Measurements from ENCODE around the gene BRI3BP.
"Not testable (repeated sequence)": the region's sequence is repeated elsewhere in the genome, so short reads cannot be mapped to it uniquely, and the experiment has no call there.

The BRI3BP gene

DNA sequence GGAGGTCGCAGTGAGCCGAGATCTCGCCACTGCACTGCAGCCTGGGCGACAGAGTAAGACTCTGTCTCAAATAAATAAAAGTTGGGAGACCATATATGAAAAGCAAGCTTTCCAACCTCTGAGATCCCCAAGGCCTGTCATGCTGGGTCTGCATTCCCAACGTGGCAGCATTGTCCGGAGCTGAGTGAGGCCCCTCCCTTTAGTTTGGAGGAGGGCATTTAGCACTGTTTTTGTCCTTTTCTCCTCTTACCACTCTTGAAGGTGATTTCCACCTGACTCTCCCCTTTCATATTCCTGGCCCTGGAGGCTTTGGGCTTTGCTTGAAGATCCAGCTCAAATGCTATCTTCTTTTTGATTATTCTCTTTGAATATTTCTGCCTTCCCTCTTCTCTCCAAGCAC, 74.9 kb downstream of the BRI3BP start:
- no peak for DNase-seq (ENCODE audit: low spot score)

GRCh38 chr12:125069616-125070015, 76.2 kb downstream of the BRI3BP start:
- DNase-seq (ENCODE audit: low spot score): no peak

- no peak for DNase-seq (ENCODE audit: low spot score)
Observed at GRCh38 chr12:125070112-125070511, 76.7 kb downstream of the BRI3BP start.

DNA sequence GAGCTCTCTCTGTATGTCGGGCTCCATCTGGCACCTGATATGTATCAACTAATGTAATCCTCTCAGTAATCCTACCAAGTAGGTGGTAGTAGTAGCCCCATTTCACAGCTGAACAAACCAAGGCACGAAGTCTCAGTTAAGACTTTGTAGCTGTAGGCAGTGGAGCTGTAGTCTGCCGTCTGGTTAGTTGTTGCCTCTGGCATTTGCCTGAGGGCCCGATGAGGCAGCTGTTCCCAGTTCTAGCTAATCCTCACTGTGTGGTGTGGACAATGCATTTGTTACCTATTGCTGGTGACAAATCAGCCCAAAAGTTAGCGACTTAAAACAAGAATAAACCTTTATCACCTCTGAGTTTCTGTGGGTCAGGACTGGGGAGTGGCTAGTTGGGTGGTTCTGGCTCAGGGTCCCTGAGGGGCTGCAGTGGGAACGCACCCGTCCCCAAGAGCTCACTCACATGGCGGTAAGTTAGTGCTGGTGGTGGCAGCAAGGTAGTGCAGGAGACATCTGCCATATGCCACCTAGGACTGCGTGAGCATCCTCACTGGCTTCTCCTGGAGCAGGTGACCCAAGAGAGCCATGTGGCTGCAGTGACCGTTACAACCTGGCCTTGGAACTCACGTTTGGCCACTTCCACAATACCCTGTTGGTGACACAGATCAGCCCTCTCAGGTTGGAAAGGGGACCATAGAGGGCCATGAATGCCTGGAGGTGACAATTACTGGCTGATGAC, 77.4 kb downstream of the BRI3BP start:
- no peak for DNase-seq (ENCODE audit: low spot score)

GRCh38 chr12:125071456-125071855, 78.0 kb downstream of the BRI3BP start:
- no peak for DNase-seq (ENCODE audit: low spot score)

DNA sequence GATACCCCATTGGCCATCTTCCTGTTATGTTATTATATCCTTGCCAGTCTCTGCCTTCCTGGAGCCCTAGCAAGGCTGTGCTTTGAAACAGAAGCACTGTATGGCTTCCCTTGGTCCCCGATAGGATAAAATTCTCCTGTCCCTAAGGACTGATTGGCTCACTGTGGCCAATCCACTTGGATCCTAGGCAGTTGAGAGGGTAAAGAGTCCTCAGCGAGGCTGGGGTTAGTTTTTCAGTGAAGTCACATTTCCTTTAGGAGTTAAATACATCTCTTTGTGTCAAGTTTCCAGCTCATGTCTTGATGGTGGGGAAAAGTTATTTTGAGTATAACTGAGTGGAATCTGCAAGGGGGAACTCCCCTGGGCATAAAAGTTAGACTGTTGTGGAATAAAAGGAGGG, 79.1 kb downstream of the BRI3BP start:
- no peak for DNase-seq (ENCODE audit: low spot score)

DNA sequence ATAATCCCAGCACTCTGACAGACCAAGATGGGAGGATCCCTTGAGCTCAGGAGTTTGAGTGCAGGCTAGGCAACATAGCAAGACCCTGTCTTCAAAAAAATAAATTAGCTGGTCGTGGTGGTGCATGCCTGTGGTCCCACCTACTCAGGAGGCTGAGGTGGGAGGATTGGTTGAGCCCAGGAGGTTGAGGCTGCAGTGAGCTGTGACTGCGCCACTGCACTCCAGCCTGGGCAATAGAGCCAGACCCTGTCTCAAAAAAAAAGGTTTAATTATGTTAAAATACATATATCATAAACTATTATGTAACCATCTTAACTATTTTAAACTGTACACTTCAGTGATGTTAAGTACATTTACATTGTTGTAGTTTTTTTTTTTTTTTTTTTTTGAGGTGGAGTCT, 80.8 kb downstream of the BRI3BP start:
- DNase-seq (ENCODE audit: low spot score): not testable (repeated sequence)

DNA sequence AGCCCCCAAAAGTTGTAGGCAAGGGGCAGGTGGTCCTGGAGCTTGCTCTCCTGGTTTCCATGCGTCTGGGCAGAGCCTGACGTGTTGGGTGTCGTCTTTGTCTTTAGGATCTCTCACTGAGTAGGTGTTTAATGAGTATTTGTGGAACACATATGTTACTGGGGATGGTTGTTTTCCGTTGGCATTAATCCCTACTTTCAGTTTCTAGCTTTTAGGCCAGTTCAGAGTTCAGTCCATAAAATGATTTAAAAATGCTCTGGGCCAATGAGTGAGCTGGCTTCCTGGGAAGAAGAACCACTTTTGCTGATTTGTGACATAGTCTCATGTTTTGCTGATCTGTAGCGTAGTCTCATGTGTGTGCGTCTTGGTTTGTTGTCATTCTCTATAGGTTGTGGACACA, 82.7 kb downstream of the BRI3BP start:
- DNase-seq (ENCODE audit: low spot score): no peak

GRCh38 chr12:125079084-125079483, 85.6 kb downstream of the BRI3BP start:
- no peak for DNase-seq (ENCODE audit: low spot score)

DNA sequence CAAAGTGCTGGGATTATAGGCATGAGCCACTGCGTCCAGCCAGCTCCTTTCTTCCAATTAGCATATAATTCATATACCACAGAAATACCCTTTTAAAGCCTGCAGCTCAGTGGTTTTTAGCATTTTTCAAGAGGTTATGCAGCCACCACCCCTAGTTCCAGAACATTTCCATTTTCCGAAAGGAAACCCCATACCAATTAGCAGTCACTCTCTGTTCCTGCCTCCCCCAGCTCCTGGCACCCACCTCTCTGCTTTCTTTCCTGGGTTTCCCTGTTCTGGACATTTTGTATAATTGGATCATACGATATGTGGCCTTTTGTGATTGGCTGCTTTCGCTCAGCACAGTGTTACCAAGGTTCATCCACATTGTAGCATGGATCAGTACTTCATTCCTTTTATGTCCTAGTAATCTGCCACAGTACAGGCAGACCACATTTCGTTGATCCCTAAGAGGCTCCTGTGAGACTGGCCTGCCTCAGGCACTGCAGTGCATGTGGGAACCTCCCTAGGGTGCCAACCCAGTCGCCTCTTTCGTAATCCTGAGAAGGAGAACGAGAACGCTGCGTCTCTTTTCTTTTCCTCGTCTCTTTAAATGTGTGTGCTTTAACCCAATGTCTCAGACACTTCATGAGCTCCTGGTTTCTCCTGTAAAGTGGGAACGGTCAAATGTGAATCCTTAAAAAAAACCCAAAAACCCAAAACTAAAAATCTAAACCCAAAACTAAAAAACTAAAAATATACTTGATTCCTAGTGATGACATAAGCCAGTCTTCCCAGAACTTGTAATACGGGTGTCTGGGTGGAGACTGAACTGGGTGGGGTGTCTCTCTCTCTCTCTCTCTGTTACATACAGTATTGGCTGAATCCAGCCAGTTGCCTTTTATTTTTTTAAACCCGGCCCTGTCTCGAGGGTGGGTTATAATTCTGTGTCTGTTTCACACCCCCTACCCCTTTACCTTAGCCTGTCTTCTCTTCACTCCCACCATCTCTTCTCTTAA, 86.5 kb downstream of the BRI3BP start:
- no peak for DNase-seq (ENCODE audit: low spot score)

All from hepatic stellate cell (primary cell).